ENCODE measurements around the gene NARS2.

Gene NARS2

DNA sequence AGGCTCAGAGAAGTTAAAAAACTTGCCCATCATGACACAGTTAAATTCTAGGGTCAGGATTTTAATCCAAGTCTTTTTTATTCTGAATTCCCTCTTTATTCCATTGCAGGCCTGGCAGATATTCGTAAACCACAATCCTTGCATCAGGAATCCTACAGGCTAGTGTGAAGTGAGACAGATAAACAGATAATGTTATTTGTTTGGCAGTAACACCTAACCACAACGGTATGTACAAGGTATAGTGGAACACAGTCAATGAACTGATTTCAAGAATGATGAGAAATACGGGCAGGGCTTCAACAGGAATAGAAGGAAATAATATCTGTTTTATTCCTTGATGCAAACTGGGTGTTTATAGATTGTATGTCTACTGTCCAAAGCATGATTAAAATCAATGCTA is 32.0 kb upstream of the NARS2 start:
- TF ChIP-seq EGR1 (IDR thresholded peaks at IDR 0.05) (no peak), ZBTB7A (IDR thresholded peaks at IDR 0.05; ENCODE audit: low read depth) (no peak), CEBPB (IDR thresholded peaks at IDR 0.05) (no peak), TCF12 (IDR thresholded peaks at IDR 0.05; ENCODE audit: low read depth) (no peak), EP300 (IDR thresholded peaks at IDR 0.05; ENCODE audit: borderline replicate concordance) (no peak), CREB1 (IDR thresholded peaks at IDR 0.05; ENCODE audit: low read depth) (no peak), FOXM1 (IDR thresholded peaks at IDR 0.05; ENCODE audit: borderline replicate concordance, low read depth) (no peak), TEAD4 (IDR thresholded peaks at IDR 0.05) (no peak), TAF1 (IDR thresholded peaks at IDR 0.05; ENCODE audit: low read depth) (no peak), RAD21 (IDR thresholded peaks at IDR 0.05; ENCODE audit: low read depth) (no peak)
- TF ChIP-seq, protein P1, sequence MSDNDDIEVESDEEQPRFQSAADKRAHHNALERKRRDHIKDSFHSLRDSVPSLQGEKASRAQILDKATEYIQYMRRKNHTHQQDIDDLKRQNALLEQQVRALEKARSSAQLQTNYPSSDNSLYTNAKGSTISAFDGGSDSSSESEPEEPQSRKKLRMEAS (IDR thresholded peaks at IDR 0.05), result no peak
- TF ChIP-seq, protein P2, sequence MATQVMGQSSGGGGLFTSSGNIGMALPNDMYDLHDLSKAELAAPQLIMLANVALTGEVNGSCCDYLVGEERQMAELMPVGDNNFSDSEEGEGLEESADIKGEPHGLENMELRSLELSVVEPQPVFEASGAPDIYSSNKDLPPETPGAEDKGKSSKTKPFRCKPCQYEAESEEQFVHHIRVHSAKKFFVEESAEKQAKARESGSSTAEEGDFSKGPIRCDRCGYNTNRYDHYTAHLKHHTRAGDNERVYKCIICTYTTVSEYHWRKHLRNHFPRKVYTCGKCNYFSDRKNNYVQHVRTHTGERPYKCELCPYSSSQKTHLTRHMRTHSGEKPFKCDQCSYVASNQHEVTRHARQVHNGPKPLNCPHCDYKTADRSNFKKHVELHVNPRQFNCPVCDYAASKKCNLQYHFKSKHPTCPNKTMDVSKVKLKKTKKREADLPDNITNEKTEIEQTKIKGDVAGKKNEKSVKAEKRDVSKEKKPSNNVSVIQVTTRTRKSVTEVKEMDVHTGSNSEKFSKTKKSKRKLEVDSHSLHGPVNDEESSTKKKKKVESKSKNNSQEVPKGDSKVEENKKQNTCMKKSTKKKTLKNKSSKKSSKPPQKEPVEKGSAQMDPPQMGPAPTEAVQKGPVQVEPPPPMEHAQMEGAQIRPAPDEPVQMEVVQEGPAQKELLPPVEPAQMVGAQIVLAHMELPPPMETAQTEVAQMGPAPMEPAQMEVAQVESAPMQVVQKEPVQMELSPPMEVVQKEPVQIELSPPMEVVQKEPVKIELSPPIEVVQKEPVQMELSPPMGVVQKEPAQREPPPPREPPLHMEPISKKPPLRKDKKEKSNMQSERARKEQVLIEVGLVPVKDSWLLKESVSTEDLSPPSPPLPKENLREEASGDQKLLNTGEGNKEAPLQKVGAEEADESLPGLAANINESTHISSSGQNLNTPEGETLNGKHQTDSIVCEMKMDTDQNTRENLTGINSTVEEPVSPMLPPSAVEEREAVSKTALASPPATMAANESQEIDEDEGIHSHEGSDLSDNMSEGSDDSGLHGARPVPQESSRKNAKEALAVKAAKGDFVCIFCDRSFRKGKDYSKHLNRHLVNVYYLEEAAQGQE (IDR thresholded peaks at IDR 0.05; ENCODE audit: low read depth), result no peak

DNA sequence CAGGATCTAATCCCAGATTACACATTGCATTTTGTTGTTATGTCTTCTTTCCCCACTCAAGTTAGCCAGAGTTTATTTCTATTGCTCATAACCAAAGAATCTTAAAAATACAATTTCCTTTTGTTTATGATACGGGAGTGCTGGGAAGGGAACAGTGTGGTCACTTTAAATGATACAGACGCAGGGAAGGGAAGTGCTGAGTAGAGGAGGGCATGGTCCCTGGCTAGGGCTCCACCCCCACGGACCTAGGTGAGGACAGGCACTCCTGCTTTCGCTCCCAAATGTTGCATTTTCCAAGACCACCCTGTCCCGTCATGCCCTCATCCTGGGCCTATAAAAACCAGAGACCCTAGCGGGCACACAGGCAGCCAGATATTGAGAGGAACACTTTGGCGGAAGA is 30.6 kb upstream of the NARS2 start:
- TF ChIP-seq, protein P1 (IDR thresholded peaks at IDR 0.05), result no peak
- TF ChIP-seq TCF12 (IDR thresholded peaks at IDR 0.05; ENCODE audit: low read depth) (no peak), TEAD4 (IDR thresholded peaks at IDR 0.05) (no peak), NFIC (IDR thresholded peaks at IDR 0.05) (no peak)

DNA sequence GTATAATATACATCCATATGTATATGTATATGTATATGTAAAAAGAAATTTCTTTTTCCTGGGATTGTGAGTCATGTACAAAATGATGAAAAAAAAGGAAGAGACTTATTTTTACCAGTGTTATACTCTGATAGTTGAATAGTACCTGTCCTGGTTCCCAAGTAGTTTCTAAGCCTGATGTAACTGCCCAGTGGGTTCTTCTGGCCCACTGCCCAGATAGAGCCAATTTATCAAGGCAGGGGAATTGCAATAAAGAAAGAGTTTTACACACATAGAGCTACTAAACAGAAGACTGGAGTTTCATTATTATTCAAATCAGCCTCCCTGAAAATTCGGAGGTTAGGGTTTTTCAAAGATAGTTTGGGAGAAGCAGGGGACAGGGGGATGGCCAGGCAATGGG is 29.1 kb upstream of the NARS2 start:
- TF ChIP-seq EGR1 (IDR thresholded peaks at IDR 0.05) (no peak), RAD21 (IDR thresholded peaks at IDR 0.05; ENCODE audit: low read depth) (no peak), CEBPB (IDR thresholded peaks at IDR 0.05) (no peak), EP300 (IDR thresholded peaks at IDR 0.05; ENCODE audit: borderline replicate concordance) (no peak), TCF12 (IDR thresholded peaks at IDR 0.05; ENCODE audit: low read depth) (no peak), YY1 (IDR thresholded peaks at IDR 0.05; ENCODE audit: low read depth) (no peak), FOXM1 (IDR thresholded peaks at IDR 0.05; ENCODE audit: borderline replicate concordance, low read depth) (no peak), TAF1 (IDR thresholded peaks at IDR 0.05; ENCODE audit: low read depth) (no peak), ZBTB7A (IDR thresholded peaks at IDR 0.05; ENCODE audit: low read depth) (no peak), TEAD4 (IDR thresholded peaks at IDR 0.05) (no peak)
- TF ChIP-seq, protein P3, sequence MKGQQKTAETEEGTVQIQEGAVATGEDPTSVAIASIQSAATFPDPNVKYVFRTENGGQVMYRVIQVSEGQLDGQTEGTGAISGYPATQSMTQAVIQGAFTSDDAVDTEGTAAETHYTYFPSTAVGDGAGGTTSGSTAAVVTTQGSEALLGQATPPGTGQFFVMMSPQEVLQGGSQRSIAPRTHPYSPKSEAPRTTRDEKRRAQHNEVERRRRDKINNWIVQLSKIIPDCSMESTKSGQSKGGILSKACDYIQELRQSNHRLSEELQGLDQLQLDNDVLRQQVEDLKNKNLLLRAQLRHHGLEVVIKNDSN (IDR thresholded peaks at IDR 0.05), result no peak
- TF ChIP-seq, protein P2 (IDR thresholded peaks at IDR 0.05; ENCODE audit: low read depth), result no peak

DNA sequence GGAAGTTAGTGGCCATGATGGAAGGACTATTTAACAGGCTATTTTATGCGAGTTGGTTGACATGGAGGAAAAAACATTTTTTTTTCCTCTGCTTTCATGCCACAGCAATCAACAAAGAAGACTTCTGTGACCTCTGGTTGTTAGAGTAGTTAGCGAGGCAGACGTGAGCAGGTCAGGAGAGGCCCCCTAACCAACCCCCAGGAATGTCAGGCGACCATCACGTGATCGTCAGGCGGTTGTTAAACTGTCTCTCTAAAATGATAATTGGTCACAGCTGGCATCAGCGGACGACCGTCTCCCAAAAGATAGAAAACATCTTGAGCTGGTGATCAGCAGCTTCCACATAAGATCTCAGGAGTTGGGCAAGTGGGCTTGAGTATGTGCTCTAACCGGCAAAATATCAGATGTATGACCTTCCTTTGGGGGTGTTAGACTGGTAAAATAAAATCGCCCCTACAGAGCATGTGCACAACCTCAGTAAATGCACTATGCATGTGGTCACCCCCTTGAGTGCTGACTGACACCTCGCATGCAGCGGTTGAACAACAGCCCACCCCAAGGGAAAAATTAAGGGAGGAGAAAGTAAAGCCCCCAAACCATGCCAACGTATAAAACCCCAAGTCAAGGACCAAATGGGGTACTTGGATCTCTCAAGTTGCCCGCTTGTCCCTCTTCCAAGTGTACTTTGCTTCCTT is 20.9 kb upstream of the NARS2 start:
- TF ChIP-seq, protein P2 (IDR thresholded peaks at IDR 0.05; ENCODE audit: low read depth), result no peak
- TF ChIP-seq TCF12 (IDR thresholded peaks at IDR 0.05; ENCODE audit: low read depth), result no peak
- TF ChIP-seq TEAD4 (IDR thresholded peaks at IDR 0.05), result no peak

DNA sequence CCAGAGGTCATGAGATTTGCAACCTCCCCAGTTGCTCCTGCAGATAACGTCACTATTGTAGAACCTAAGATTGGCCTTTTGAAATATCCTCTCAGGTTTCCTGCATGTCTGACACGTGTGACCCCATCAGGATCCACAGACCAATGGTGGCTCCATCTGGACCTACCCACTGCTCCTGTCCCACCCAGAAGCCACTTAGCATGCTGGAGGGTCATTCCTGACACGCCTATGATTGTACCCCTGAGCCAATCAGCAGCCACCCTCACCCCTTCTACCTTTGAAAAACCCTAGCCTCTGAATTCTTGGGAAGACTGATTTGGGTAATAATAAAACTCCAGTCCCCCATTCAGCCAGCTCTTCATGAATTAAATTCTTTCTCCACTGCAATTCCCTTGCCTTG is 20.1 kb upstream of the NARS2 start:
- TF ChIP-seq RAD21 (IDR thresholded peaks at IDR 0.05; ENCODE audit: low read depth) (no peak), TCF12 (IDR thresholded peaks at IDR 0.05; ENCODE audit: low read depth) (no peak), ZBTB7A (IDR thresholded peaks at IDR 0.05; ENCODE audit: low read depth) (no peak), NFIC (IDR thresholded peaks at IDR 0.05) (no peak), FOXM1 (IDR thresholded peaks at IDR 0.05; ENCODE audit: borderline replicate concordance, low read depth) (no peak), EGR1 (IDR thresholded peaks at IDR 0.05) (no peak), YY1 (IDR thresholded peaks at IDR 0.05; ENCODE audit: low read depth) (no peak), EP300 (IDR thresholded peaks at IDR 0.05; ENCODE audit: borderline replicate concordance) (no peak), CREB1 (IDR thresholded peaks at IDR 0.05; ENCODE audit: low read depth) (no peak), CEBPB (IDR thresholded peaks at IDR 0.05) (no peak), TEAD4 (IDR thresholded peaks at IDR 0.05) (no peak), TAF1 (IDR thresholded peaks at IDR 0.05; ENCODE audit: low read depth) (no peak)
- TF ChIP-seq, protein P2 (IDR thresholded peaks at IDR 0.05; ENCODE audit: low read depth), result no peak
- TF ChIP-seq, protein P3 (IDR thresholded peaks at IDR 0.05), result no peak
- TF ChIP-seq, protein P1 (IDR thresholded peaks at IDR 0.05), result no peak
